ENCODE results near the gene GNRH2. TPM values are rescaled to one million over a fixed set of nuclear protein-coding genes. Genes with fewer than 3 reads are reported as not detected.

GNRH2 gene
- total and polyA plus RNA-seq, 2 donors (not counting 1 experiment from before 2014, with no cell fraction given) = 2.5 TPM; not detected in 1

DNA sequence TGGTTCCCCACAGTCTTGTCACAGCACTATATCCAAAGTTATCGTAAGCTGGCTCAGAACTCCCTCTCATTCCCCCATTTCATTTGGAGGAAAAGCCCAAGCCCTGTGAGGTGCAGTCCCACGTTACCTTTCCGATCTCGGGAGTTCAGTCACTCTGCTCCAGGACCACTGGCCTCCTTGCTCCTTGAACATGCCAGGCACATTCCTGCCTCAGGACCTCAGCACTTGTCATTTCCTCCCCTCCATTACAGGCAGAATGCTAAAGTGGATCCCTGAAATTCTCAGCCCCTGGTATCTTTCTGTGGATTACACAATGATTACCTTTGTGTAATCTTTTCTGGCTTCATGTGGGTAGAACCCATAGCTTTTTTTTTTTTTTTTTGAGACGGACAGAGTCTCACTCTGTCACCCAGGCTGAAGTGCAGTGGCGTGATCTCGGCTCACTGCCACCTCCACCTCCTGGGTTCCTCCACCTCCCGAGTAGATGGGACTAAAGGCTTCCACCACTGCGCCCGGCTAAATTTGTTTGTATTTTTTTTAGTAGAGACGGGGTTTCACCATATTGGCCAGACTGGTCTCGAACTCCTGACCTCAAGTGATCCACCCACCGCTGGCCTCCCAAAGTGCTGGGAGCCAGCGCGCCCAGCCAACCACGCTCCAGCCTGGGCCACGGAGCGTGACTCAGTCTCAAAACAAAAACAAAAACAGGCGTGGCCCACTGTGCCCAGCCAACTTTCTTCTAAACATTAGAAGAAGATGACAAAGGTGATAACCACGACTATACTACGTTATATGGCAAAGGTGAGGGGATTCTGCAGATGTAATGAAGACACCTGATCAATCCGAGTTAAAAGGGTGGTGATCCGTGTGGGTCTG is 24.0 kb downstream of the GNRH2 start:
- TF ChIP-seq, protein P1, sequence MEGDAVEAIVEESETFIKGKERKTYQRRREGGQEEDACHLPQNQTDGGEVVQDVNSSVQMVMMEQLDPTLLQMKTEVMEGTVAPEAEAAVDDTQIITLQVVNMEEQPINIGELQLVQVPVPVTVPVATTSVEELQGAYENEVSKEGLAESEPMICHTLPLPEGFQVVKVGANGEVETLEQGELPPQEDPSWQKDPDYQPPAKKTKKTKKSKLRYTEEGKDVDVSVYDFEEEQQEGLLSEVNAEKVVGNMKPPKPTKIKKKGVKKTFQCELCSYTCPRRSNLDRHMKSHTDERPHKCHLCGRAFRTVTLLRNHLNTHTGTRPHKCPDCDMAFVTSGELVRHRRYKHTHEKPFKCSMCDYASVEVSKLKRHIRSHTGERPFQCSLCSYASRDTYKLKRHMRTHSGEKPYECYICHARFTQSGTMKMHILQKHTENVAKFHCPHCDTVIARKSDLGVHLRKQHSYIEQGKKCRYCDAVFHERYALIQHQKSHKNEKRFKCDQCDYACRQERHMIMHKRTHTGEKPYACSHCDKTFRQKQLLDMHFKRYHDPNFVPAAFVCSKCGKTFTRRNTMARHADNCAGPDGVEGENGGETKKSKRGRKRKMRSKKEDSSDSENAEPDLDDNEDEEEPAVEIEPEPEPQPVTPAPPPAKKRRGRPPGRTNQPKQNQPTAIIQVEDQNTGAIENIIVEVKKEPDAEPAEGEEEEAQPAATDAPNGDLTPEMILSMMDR (IDR thresholded peaks at IDR 0.05) = no peak
- no peak for TF ChIP-seq EZH2 (IDR thresholded peaks at IDR 0.05; ENCODE audit: borderline replicate concordance, insufficient read depth, low read depth, low read length, poor library complexity, severe bottlenecking)
- H3K9ac ChIP-seq (ENCODE audit: low read length) = no peak overlapping the region
- no peak overlapping the region for H3K4me3 ChIP-seq (ENCODE audit: control extremely low read depth in 1 of 5, extremely low read depth in 1 of 5, insufficient read depth in 1 of 5, low read depth in 2 of 5, low read length in 4 of 5)
- intact Hi-C loops (cut with micrococcal nuclease) = no loop called here
- H3K27ac ChIP-seq (ENCODE audit: low read length in 2 of 2) = no peak overlapping the region
- H3K9me3 Mint-ChIP-seq (ENCODE audit: insufficient read depth) = no peaks in the 10 kb centered on the region
- no peaks in the 10 kb centered on the region for H3K27me3 Mint-ChIP-seq
- H3K4me1 ChIP-seq (ENCODE audit: control insufficient read depth in 2 of 2, insufficient read depth in 2 of 2, low read length in 2 of 2) = peaks cover 10 to 11% of the 10 kb centered on the region in 2 donors
- peak overlapping the region; percentile 34 for H3K4me2 ChIP-seq (replicated peaks; ENCODE audit: low read depth, low read length, poor library complexity, severe bottlenecking)
- peak overlapping the region; percentile 29 for H3K4me3 Mint-ChIP-seq
- peak overlapping the region; percentile 77 for H3K27ac Mint-ChIP-seq
- peaks cover 6% of the 10 kb centered on the region for H3K79me2 ChIP-seq (ENCODE audit: control insufficient read depth, insufficient read depth, low read length)
- POLR2A ChIA-PET = no interaction called here
- DNase-seq (no peak), ATAC-seq (ENCODE audit: low read depth) (no peak)
- CTCF ChIA-PET = interaction anchor here (1.6 to 5.2 kb wide), 3 partner anchors 10 to 47 kb away, joined by 4 to 43 read pairs (median 21); no protein-coding TSS in a partner anchor
- H3K27me3 ChIP-seq (replicated peaks in 1 of 4; ENCODE audit: control extremely low read depth in 1 of 4, control insufficient read depth in 3 of 4, insufficient read depth in 4 of 4, low read length in 3 of 4) = peaks cover 0 to 7% (median 2%) of the 10 kb centered on the region in 4 experiments
- no peak overlapping the region for H2AFZ ChIP-seq (ENCODE audit: insufficient read depth, low read depth, low read length, poor library complexity, severe bottlenecking)
- H3K9me3 ChIP-seq (ENCODE audit: control extremely low read depth in 1 of 3, control insufficient read depth in 2 of 3, insufficient read depth in 1 of 3, low read length in 2 of 3) = peaks cover 0 to 3% (median 0%) of the 10 kb centered on the region in 3 donors
- no peaks in the 10 kb centered on the region for H3K36me3 ChIP-seq (replicated peaks in 1 of 2; ENCODE audit: control extremely low read depth in 1 of 2, control insufficient read depth in 1 of 2, extremely low read depth in 1 of 2, insufficient read depth in 2 of 2, low read length in 1 of 2)
- peaks cover 29% of the 10 kb centered on the region for H3K4me1 Mint-ChIP-seq
- no peaks in the 10 kb centered on the region for H4K20me1 ChIP-seq (ENCODE audit: control insufficient read depth, insufficient read depth, low read length, poor library complexity, severe bottlenecking)
- WGBS (ENCODE audit: insufficient coverage) = 80% methylated on average over 15 of the region's 23 CpGs

DNA sequence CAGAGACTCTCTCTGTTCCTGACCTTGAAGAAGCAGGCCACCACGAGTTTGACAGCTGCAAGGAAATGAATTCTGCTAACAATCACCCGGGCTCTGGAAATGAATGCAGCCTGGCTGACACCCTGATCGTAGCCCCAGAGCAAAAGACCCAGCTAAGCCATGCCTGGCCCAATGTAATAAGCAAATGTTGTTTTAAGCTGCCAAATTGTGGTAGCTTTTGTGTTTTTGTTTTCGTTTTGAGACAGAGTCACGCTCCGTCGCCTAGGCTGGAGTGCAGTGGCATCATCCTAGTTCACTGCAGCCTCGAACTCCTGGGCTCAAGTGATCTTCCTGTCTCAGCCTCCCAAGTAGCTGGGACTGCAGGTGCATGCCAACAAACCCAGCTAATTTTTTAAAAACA is 24.7 kb downstream of the GNRH2 start:
- TF ChIP-seq, protein P1 (IDR thresholded peaks at IDR 0.05) = no peak
- TF ChIP-seq EZH2 (IDR thresholded peaks at IDR 0.05; ENCODE audit: borderline replicate concordance, insufficient read depth, low read depth, low read length, poor library complexity, severe bottlenecking) = no peak
- no peaks in the 10 kb centered on the region for H3K27me3 Mint-ChIP-seq
- H3K79me2 ChIP-seq (ENCODE audit: control insufficient read depth, insufficient read depth, low read length) = peaks cover 6% of the 10 kb centered on the region
- WGBS (ENCODE audit: insufficient coverage) = 60% methylated on average over 8 of the region's 8 CpGs
- H4K20me1 ChIP-seq (ENCODE audit: control insufficient read depth, insufficient read depth, low read length, poor library complexity, severe bottlenecking) = no peaks in the 10 kb centered on the region
- no peak overlapping the region for H3K9ac ChIP-seq (ENCODE audit: low read length)
- CTCF ChIA-PET = interaction anchor here (1.6 to 5.2 kb wide), 3 partner anchors 10 to 47 kb away, joined by 4 to 43 read pairs (median 21); no protein-coding TSS in a partner anchor
- POLR2A ChIA-PET = no interaction called here
- peaks cover 31% of the 10 kb centered on the region for H3K4me1 Mint-ChIP-seq
- H3K4me3 Mint-ChIP-seq = peak overlapping the region; percentile 29
- H3K9me3 Mint-ChIP-seq (ENCODE audit: insufficient read depth) = no peaks in the 10 kb centered on the region
- H3K9me3 ChIP-seq (ENCODE audit: control extremely low read depth in 1 of 3, control insufficient read depth in 2 of 3, insufficient read depth in 1 of 3, low read length in 2 of 3) = peaks cover 0 to 8% (median 0%) of the 10 kb centered on the region in 3 donors
- H3K4me1 ChIP-seq (ENCODE audit: control insufficient read depth in 2 of 2, insufficient read depth in 2 of 2, low read length in 2 of 2) = peaks cover 14 to 15% of the 10 kb centered on the region in 2 donors
- H3K4me2 ChIP-seq (replicated peaks; ENCODE audit: low read depth, low read length, poor library complexity, severe bottlenecking) = peak overlapping the region; percentile 34
- H3K36me3 ChIP-seq (replicated peaks in 1 of 2; ENCODE audit: control extremely low read depth in 1 of 2, control insufficient read depth in 1 of 2, extremely low read depth in 1 of 2, insufficient read depth in 2 of 2, low read length in 1 of 2) = no peaks in the 10 kb centered on the region
- peak overlapping the region; percentile 77 for H3K27ac Mint-ChIP-seq
- intact Hi-C loops (cut with micrococcal nuclease) = no loop called here
- H3K4me3 ChIP-seq (ENCODE audit: control extremely low read depth in 1 of 5, extremely low read depth in 1 of 5, insufficient read depth in 1 of 5, low read depth in 2 of 5, low read length in 4 of 5) = no peak overlapping the region
- ATAC-seq (ENCODE audit: low read depth) (no peak), DNase-seq (no peak)
- no peak overlapping the region for H2AFZ ChIP-seq (ENCODE audit: insufficient read depth, low read depth, low read length, poor library complexity, severe bottlenecking)
- no peak overlapping the region for H3K27ac ChIP-seq (ENCODE audit: low read length in 2 of 2)
- H3K27me3 ChIP-seq (replicated peaks in 1 of 4; ENCODE audit: control extremely low read depth in 1 of 4, control insufficient read depth in 3 of 4, insufficient read depth in 4 of 4, low read length in 3 of 4) = peaks cover 0 to 12% (median 2%) of the 10 kb centered on the region in 4 experiments
